WTC11 (cell line): Measurements from ENCODE around the gene SEMA6B.

Experiments used
- CBFB ChIP-seq: sonication (generic); formaldehyde crosslinking; IDR thresholded peaks from 2 replicates; pipeline ENCODE4 v1.8.1; 2022; ENCODE audit warnings: mild to moderate bottlenecking, low read depth, missing genetic modification reagents
- TEAD1 ChIP-seq: sonication (generic); formaldehyde crosslinking; IDR thresholded peaks from 2 replicates; pipeline ENCODE4 v1.8.0; 2022; ENCODE audit warnings: mild to moderate bottlenecking, missing genetic modification reagents
- TF ChIP-seq, protein P1 (sequence below): fragments of 200-600 bp; IDR thresholded peaks from 2 replicates; pipeline ENCODE4 v1.8.0; 2022; ENCODE audit warnings: antibody characterized with exemption
- TF ChIP-seq, protein P2 (sequence below): sonication (generic); formaldehyde crosslinking; IDR thresholded peaks from 2 replicates; pipeline ENCODE4 v1.8.0; 2022; ENCODE audit warnings: mild to moderate bottlenecking, missing genetic modification reagents

DNA sequence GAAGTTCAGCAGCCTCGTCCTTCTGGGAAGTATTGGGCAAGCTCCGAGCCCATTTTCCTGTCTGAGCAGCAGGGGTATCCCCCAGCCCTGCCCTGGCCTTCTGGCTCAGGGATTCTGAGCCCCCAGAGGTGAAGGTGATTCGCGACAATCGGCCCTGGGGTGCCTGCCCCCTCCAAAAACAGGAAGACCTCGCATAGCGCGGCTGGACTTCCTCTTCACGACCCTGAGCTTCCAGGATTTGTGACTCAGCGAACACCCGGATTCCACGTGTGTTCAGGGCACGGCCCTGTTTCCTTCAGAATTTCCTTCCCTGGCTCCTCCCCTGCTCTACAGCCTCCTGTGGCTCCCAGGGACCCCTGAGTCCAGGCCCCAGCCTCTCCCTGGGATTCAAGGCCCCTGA, at the start of gene SEMA6B:
- TF ChIP-seq, protein P1, sequence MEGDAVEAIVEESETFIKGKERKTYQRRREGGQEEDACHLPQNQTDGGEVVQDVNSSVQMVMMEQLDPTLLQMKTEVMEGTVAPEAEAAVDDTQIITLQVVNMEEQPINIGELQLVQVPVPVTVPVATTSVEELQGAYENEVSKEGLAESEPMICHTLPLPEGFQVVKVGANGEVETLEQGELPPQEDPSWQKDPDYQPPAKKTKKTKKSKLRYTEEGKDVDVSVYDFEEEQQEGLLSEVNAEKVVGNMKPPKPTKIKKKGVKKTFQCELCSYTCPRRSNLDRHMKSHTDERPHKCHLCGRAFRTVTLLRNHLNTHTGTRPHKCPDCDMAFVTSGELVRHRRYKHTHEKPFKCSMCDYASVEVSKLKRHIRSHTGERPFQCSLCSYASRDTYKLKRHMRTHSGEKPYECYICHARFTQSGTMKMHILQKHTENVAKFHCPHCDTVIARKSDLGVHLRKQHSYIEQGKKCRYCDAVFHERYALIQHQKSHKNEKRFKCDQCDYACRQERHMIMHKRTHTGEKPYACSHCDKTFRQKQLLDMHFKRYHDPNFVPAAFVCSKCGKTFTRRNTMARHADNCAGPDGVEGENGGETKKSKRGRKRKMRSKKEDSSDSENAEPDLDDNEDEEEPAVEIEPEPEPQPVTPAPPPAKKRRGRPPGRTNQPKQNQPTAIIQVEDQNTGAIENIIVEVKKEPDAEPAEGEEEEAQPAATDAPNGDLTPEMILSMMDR = no peak
- no peak for TF ChIP-seq TEAD1 (CRISPR knock-in tag)
- TF ChIP-seq, protein P2, sequence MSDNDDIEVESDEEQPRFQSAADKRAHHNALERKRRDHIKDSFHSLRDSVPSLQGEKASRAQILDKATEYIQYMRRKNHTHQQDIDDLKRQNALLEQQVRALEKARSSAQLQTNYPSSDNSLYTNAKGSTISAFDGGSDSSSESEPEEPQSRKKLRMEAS (CRISPR knock-in tag) = no peak
- TF ChIP-seq CBFB (CRISPR knock-in tag) = no peak
